Progenitor cell of endocrine pancreas (in vitro differentiated cells): ENCODE results near the gene ENHO. TPM values are rescaled to one million over a fixed set of nuclear protein-coding genes. Genes with fewer than 3 reads are reported as not detected.

Source experiments
- DNase-seq: peaks from one replicate; pipeline ENCODE4 v3.0.0; 2021; ENCODE audit warnings: low spot score; ENCODE audit not compliant: unreplicated experiment
- H3K27ac Mint-ChIP-seq: 2 replicates; pipeline ENCODE4 v1.8.0; 2021; ENCODE audit warnings: mild to moderate bottlenecking, moderate library complexity, mixed read lengths
- H3K27me3 Mint-ChIP-seq: 2 replicates; pipeline ENCODE4 v1.8.0; 2021; ENCODE audit warnings: mixed read lengths
- H3K36me3 Mint-ChIP-seq: 2 replicates; pipeline ENCODE4 v1.8.0; 2022; ENCODE audit warnings: mixed read lengths; ENCODE audit not compliant: insufficient read depth
- H3K4me1 Mint-ChIP-seq: 2 replicates; pipeline ENCODE4 v1.8.0; 2021; ENCODE audit warnings: low read depth, mixed read lengths
- H3K4me3 Mint-ChIP-seq: 2 replicates; pipeline ENCODE4 v1.8.0; 2021; ENCODE audit warnings: low read depth, mild to moderate bottlenecking, moderate library complexity, mixed read lengths
- H3K9me3 Mint-ChIP-seq: 2 replicates; pipeline ENCODE4 v1.8.0; 2021; ENCODE audit warnings: low read depth, mixed read lengths
- total RNA-seq: library from RNA; stranded (reverse); gene quantifications from 2 replicates; pipeline ENCODE4 v1.2.1, GENCODE V29; 2021
- TF ChIP-seq, protein P1 (sequence below): fragments of 200-600 bp; sonication (generic); IDR thresholded peaks from one replicate; pipeline ENCODE4 v1.5.0; 2021; ENCODE audit warnings: antibody characterized with exemption, mild to moderate bottlenecking; ENCODE audit not compliant: unreplicated experiment

The ENHO gene
- total RNA-seq, 1 donor from 2014 or later = 4.0 TPM

DNA sequence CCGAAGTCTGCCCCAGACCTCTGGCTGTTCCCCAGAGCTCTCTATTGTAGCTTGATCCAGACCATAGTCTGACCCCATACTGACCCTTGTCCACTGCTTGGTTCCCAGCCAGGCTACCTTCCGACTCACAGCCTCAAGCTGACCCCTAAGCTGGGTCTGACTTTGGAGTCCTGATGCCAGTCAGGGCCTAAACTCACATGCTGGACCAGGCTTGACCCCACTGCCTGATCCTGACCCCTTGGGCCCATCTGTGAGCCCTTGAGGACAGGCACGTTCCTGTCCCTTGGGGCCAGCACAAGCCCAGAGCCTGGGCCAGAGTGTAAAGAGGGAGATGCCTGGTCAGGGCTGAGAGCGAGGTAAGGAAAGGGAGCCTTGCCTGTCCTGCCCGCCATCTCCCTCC is 32.7 kb upstream of the ENHO start:
- Mint-ChIP-seq H3K27me3 (peaks cover 27% of the 10 kb centered on the region), H3K4me3 (no peak overlapping the region), H3K36me3 (no peaks in the 10 kb centered on the region), H3K9me3 (no peaks in the 10 kb centered on the region), H3K27ac (no peak overlapping the region), H3K4me1 (peaks cover 10% of the 10 kb centered on the region)
- DNase-seq = no peak
- TF ChIP-seq, protein P1, sequence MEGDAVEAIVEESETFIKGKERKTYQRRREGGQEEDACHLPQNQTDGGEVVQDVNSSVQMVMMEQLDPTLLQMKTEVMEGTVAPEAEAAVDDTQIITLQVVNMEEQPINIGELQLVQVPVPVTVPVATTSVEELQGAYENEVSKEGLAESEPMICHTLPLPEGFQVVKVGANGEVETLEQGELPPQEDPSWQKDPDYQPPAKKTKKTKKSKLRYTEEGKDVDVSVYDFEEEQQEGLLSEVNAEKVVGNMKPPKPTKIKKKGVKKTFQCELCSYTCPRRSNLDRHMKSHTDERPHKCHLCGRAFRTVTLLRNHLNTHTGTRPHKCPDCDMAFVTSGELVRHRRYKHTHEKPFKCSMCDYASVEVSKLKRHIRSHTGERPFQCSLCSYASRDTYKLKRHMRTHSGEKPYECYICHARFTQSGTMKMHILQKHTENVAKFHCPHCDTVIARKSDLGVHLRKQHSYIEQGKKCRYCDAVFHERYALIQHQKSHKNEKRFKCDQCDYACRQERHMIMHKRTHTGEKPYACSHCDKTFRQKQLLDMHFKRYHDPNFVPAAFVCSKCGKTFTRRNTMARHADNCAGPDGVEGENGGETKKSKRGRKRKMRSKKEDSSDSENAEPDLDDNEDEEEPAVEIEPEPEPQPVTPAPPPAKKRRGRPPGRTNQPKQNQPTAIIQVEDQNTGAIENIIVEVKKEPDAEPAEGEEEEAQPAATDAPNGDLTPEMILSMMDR = no peak

DNA sequence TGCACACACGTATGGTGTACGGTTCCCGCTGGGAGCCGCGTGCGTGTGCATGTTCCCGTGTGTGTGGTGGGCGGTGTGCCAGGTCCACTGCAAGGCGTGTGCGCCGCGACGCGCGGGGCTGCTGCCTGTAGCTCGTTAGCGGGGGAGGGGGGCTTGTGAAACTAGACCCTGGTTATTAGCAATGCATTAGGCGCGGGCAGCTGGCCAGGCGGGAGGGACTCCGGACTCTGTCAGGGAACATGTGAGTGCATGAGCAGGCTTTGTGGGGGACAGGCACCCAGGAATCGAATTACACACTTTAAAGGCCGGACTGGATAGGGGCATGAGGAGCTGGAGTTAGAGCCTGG is 32.2 kb upstream of the ENHO start:
- TF ChIP-seq, protein P1 = no peak
- no peaks in the 10 kb centered on the region for H3K36me3 Mint-ChIP-seq
- no peak overlapping the region for H3K4me3 Mint-ChIP-seq
- no peak overlapping the region for H3K27ac Mint-ChIP-seq
- DNase-seq = no peak
- peaks cover 23% of the 10 kb centered on the region for H3K27me3 Mint-ChIP-seq
- peaks cover 6% of the 10 kb centered on the region for H3K4me1 Mint-ChIP-seq
- H3K9me3 Mint-ChIP-seq = no peaks in the 10 kb centered on the region

DNA sequence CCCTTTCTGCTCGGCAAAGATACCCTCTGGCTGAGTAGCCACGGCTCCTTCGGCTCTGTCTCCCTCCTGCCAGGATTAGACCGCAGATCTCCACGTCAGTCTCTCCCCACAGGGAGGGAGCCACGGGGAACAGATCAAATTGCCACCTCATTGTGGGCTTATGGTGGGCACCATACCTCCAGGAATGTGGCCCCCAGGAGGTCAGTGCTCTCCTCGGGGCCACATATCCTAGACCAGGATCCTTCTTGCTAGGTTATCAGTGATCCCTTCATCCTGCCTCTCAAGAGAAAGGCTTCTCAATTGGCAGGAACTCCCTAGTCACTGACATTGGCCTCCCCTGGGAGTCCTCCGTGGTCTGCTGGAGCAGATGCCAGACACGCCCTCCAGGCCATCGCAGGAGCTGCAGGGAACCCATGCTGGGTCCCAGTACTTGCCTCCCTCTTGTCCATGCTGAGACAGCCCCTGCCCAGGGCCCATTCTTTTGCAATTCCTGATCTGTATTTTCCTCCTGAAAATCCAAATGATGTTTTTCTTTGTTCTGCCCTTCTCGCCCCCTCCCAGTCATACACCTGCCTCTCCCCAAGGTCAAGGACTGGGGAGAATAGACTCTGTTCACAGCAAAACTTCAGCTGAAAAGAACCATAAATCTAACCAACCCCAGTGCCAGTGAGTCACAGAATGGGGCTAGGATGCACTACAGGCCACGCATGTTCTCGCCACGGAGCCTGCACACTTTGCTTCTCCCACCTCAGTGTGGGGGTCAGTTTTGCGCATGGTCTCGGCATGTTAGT is 31.6 kb upstream of the ENHO start:
- peaks cover 23% of the 10 kb centered on the region for H3K27me3 Mint-ChIP-seq
- H3K4me3 Mint-ChIP-seq = no peak overlapping the region
- no peaks in the 10 kb centered on the region for H3K9me3 Mint-ChIP-seq
- H3K36me3 Mint-ChIP-seq = no peaks in the 10 kb centered on the region
- peaks cover 6% of the 10 kb centered on the region for H3K4me1 Mint-ChIP-seq
- TF ChIP-seq, protein P1 = no peak
- no peak for DNase-seq
- H3K27ac Mint-ChIP-seq = no peak overlapping the region

DNA sequence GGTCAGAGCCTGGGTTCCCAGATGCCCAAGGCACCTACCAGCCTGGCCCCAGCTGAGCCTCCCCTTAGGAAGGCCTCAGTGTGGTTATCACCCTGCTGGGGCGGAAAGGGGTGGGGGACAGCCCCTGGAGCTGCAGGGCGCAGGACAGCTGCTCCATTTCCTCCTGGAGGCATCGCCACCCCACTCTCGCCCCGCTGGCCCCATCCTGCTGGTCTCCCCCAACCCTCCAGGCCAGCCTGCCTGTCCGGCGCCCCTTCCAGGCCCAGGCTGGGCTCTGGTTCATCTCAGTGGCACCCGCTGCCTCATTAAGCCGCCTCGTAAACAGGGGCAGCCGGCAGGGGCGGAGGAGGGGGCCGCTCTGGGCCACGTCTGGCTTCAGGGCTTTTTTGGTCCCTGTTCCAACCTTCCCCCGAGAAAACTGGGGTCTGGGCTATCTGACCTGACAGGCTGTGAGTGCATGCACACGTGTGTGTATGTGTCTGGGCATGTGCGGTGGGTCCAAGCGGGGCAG is 30.8 kb upstream of the ENHO start:
- H3K9me3 Mint-ChIP-seq = no peaks in the 10 kb centered on the region
- H3K4me3 Mint-ChIP-seq = no peak overlapping the region
- H3K27me3 Mint-ChIP-seq = peaks cover 23% of the 10 kb centered on the region
- no peaks in the 10 kb centered on the region for H3K36me3 Mint-ChIP-seq
- no peak overlapping the region for H3K27ac Mint-ChIP-seq
- DNase-seq = no peak
- H3K4me1 Mint-ChIP-seq = peaks cover 5% of the 10 kb centered on the region
- TF ChIP-seq, protein P1 = no peak

DNA sequence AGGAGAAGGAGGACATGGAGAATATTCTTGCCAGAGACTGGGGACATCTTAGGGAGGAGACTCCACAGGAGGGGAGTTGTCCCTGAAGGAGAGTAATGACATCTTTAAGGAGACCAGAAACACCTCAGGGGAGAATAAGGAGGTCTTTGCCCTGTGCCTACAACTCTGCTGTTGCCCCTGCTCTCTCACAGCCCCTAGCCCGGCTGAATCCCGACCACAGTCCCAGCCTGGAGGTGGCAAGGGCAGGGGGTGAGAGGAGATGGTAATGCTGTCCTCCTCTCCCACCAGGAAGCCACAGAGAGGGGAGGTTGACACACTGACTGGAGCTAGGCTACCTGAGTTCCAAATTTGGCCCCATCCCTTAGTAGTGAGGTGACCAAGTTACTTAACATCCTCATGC is 30.2 kb upstream of the ENHO start:
- H3K4me3 Mint-ChIP-seq = no peak overlapping the region
- no peak overlapping the region for H3K27ac Mint-ChIP-seq
- H3K9me3 Mint-ChIP-seq = no peaks in the 10 kb centered on the region
- peaks cover 26% of the 10 kb centered on the region for H3K27me3 Mint-ChIP-seq
- DNase-seq = no peak
- no peaks in the 10 kb centered on the region for H3K36me3 Mint-ChIP-seq
- peaks cover 5% of the 10 kb centered on the region for H3K4me1 Mint-ChIP-seq
- TF ChIP-seq, protein P1 = no peak
